Mesendoderm (in vitro differentiated cells): ENCODE measurements around the gene CYBA.

Experiments used
- DNase-seq: peaks from one replicate; pipeline ENCODE4 v3.0.0; 2013
- H2AK5ac ChIP-seq: 2 replicates; pipeline ENCODE4 v1.6.1; 2013; ENCODE audit warnings: low read length, inconsistent platforms
- H2BK120ac ChIP-seq: 2 replicates; pipeline ENCODE4 v1.6.1; 2013; ENCODE audit warnings: low read depth, mild to moderate bottlenecking, low read length, moderate library complexity, mixed read lengths
- H2BK15ac ChIP-seq: replicated peaks from 2 replicates; pipeline ENCODE4 v1.6.1; 2013; ENCODE audit warnings: low read depth, mild to moderate bottlenecking, moderate library complexity
- H2BK5ac ChIP-seq: 2 replicates; pipeline ENCODE4 v1.6.1; 2013; ENCODE audit warnings: low read length, inconsistent platforms
- H3K18ac ChIP-seq: 2 replicates; pipeline ENCODE4 v1.6.1; 2013; ENCODE audit warnings: mild to moderate bottlenecking, low read length, mixed read lengths
- H3K23ac ChIP-seq: one replicate; pipeline ENCODE4 v1.6.1; 2013; ENCODE audit warnings: low read length
- H3K27ac ChIP-seq: 2 replicates; pipeline ENCODE4 v1.5.1; 2013; ENCODE audit warnings: low read depth, mild to moderate bottlenecking, inconsistent platforms, low read length, moderate library complexity
- H3K27me3 ChIP-seq: 2 replicates; pipeline ENCODE4 v1.6.1; 2013; ENCODE audit warnings: low read length, control low read depth, mild to moderate bottlenecking, inconsistent platforms; ENCODE audit not compliant: insufficient read depth, poor library complexity
- H3K36me3 ChIP-seq: 2 replicates; pipeline ENCODE4 v1.6.1; 2013; ENCODE audit warnings: low read length, inconsistent platforms; ENCODE audit not compliant: control insufficient read depth, insufficient read depth
- H3K4ac ChIP-seq: one replicate; pipeline ENCODE4 v1.6.1; 2013; ENCODE audit warnings: low read depth, mild to moderate bottlenecking, low read length, moderate library complexity
- H3K4me1 ChIP-seq: 2 replicates; pipeline ENCODE4 v1.6.1; 2013; ENCODE audit warnings: low read depth, low read length, inconsistent platforms; ENCODE audit not compliant: control insufficient read depth
- H3K4me2 ChIP-seq: 2 replicates; pipeline ENCODE4 v1.6.1; 2013; ENCODE audit warnings: low read length
- H3K4me3 ChIP-seq: 2 replicates; pipeline ENCODE4 v1.5.1; 2013; ENCODE audit warnings: mild to moderate bottlenecking, low read length
- H3K56ac ChIP-seq: one replicate; pipeline ENCODE4 v1.6.1; 2013; ENCODE audit warnings: low read length
- H3K79me1 ChIP-seq: 2 replicates; pipeline ENCODE4 v1.6.1; 2013; ENCODE audit warnings: low read length, inconsistent platforms
- H3K79me2 ChIP-seq: 2 replicates; pipeline ENCODE4 v1.6.1; 2013; ENCODE audit warnings: mild to moderate bottlenecking, low read length; ENCODE audit not compliant: control insufficient read depth, insufficient read depth
- H3K9ac ChIP-seq: 2 replicates; pipeline ENCODE4 v1.6.1; 2013; ENCODE audit warnings: low read length, inconsistent platforms
- H4K5ac ChIP-seq: one replicate; pipeline ENCODE4 v1.6.1; 2013; ENCODE audit warnings: low read length
- H4K8ac ChIP-seq: one replicate; pipeline ENCODE4 v1.6.1; 2013; ENCODE audit warnings: low read depth, mild to moderate bottlenecking, control low read depth, low read length, moderate library complexity
- WGBS: extraction: QIAGEN DNeasy Blood & Tissue Kit; methylation state at CpG from one replicate; pipeline ENCODE4 v1.1.7; 2013; ENCODE audit warnings: low lambda C conversion rate, missing lambda C conversion rate; ENCODE audit not compliant: insufficient coverage; ENCODE audit errors: extremely low coverage; 5-methylcytosine and 5-hydroxymethylcytosine counted together

The CYBA gene

DNA sequence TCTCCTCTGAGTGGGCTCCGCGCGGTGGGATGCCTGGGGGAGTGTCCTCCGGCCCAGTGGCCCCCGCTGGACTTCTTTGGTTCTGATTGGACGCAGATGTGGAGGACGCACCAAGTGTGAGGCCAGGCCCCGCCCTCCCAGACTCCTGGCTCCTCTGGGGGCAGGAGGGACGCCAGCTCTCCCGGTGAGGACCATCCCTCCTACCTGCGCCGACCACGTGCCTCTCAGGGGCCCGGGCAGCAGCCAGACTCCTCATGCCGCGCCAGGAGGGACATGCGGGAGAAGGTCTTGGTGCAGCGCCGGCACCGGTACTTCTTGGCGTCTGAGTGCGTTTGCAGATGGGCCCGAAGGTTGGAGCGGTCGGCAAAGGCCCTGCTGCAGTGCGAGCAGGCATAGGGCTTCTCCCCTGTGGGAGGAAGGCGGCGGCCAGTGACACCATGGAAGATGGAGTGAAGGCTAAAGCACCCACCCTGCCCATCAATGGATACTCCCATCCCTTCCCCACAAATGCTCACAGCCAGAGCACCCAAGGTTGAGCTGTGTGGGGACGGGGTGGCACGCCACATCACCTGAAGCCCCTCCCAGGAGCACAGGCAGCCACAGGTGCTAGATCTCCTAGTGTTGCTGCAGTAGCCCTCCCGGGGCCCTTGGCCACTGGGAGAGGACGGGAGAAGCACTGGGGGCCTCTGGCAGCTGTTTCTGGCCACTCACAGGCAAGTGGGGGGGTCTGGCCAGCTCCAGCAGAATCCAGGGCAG is 27.5 kb upstream of the CYBA start:
- WGBS, result no CpG with 5 or more reads among the region's 32 CpGs
- DNase-seq, result no peak
- H3K36me3 ChIP-seq, result no peaks in the 10 kb centered on the region
- no peak overlapping the region for H2BK120ac ChIP-seq
- H2AK5ac ChIP-seq, result no peak overlapping the region
- no peak overlapping the region for H3K4ac ChIP-seq
- no peak overlapping the region for H2BK15ac ChIP-seq
- H3K23ac ChIP-seq, result no peak overlapping the region
- H3K4me2 ChIP-seq, result no peak overlapping the region
- no peaks in the 10 kb centered on the region for H3K79me1 ChIP-seq
- H3K9ac ChIP-seq, result no peak overlapping the region
- H4K8ac ChIP-seq, result no peak overlapping the region
- no peaks in the 10 kb centered on the region for H3K27me3 ChIP-seq
- H3K56ac ChIP-seq, result no peak overlapping the region
- no peaks in the 10 kb centered on the region for H3K4me1 ChIP-seq
- no peak overlapping the region for H3K27ac ChIP-seq
- H3K79me2 ChIP-seq, result no peaks in the 10 kb centered on the region
- H2BK5ac ChIP-seq, result no peak overlapping the region
- H4K5ac ChIP-seq, result no peak overlapping the region
- no peak overlapping the region for H3K18ac ChIP-seq
- H3K4me3 ChIP-seq, result no peak overlapping the region

DNA sequence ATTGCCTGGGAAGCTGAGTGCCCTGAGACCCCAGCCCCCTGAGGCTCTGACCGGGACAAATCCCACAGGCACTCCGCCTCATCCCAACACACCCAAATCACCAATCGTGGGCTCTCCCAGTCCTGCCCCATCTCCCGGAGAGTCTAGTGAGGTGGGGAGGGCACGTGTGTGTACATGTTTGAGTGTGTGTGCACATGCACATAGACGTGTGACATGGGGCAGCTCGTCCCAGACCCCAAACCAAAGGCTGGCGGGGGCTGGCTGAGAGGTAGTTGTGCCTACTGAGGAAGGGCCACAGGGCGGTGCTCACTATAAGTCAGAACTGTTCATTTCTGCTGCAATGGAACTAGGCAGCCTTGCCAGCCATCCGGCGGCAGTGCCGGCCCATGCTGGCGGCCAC is 26.9 kb upstream of the CYBA start:
- DNase-seq, result no peak
- Histone ChIP-seq H3K4me3 (no peak overlapping the region), H2BK15ac (no peak overlapping the region)

DNA sequence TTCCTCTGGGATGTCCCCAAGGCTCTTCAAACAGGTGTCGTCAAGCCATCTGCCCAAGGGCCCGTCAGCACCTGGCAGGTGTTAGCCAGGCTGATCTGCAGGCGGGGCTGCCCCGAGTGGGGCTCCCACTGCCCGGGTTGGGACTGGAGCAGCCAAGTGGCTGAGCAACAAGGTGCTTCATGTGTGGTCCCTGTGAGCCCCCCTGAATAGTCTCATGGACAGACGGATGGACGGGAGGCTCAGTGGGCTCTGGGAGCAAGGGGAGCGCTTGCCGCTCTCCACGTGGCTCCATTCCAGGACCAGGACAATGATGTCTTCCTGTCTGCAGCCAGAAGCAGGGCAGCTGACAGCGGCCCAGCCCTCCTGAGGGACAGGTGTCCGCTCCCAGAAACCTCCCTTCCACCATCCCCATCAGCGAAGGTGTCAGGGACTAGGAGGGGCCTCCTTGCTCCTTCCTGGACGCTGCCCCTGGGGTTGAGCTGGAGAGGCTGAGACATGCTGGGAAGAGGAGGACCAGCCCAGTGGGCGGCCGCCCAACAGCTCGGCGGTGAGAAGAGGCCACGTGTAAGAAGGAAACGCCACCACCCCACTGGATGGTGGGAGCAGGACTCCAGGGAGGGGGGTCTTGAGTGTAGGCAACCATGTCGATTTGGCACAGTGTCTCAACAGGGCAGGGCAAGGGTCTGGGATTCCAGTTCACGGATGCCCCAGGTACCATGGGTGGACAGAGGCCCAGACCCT is 25.8 kb upstream of the CYBA start:
- no peaks in the 10 kb centered on the region for H3K79me2 ChIP-seq
- no peak overlapping the region for H4K5ac ChIP-seq
- H3K79me1 ChIP-seq, result no peaks in the 10 kb centered on the region
- H4K8ac ChIP-seq, result no peak overlapping the region
- no peak overlapping the region for H3K27ac ChIP-seq
- H3K27me3 ChIP-seq, result no peaks in the 10 kb centered on the region
- H3K4me2 ChIP-seq, result no peak overlapping the region
- H3K9ac ChIP-seq, result no peak overlapping the region
- no peak for DNase-seq
- no peak overlapping the region for H3K4ac ChIP-seq
- no peaks in the 10 kb centered on the region for H3K4me1 ChIP-seq
- no peak overlapping the region for H3K56ac ChIP-seq
- H2BK15ac ChIP-seq, result no peak overlapping the region
- no peak overlapping the region for H2AK5ac ChIP-seq
- no peak overlapping the region for H2BK5ac ChIP-seq
- H3K18ac ChIP-seq, result no peak overlapping the region
- no peak overlapping the region for H2BK120ac ChIP-seq
- H3K36me3 ChIP-seq, result no peaks in the 10 kb centered on the region
- no peak overlapping the region for H3K23ac ChIP-seq
- WGBS, result no CpG with 5 or more reads among the region's 22 CpGs
- H3K4me3 ChIP-seq, result no peak overlapping the region

More for the DNA sequence above, 26.9 kb upstream of the CYBA start:
- H3K79me1 ChIP-seq, result no peaks in the 10 kb centered on the region
- no peak overlapping the region for H3K23ac ChIP-seq
- no peaks in the 10 kb centered on the region for H3K27me3 ChIP-seq
- H3K79me2 ChIP-seq, result no peaks in the 10 kb centered on the region
- no peaks in the 10 kb centered on the region for H3K4me1 ChIP-seq
- H4K8ac ChIP-seq, result no peak overlapping the region
- no peak overlapping the region for H3K56ac ChIP-seq
- H3K4ac ChIP-seq, result no peak overlapping the region
- H3K18ac ChIP-seq, result no peak overlapping the region
- WGBS, result no CpG with 5 or more reads among the region's 13 CpGs
- H2BK5ac ChIP-seq, result no peak overlapping the region
- no peak overlapping the region for H3K9ac ChIP-seq
- no peak overlapping the region for H3K4me2 ChIP-seq
- H2BK120ac ChIP-seq, result no peak overlapping the region
- H2AK5ac ChIP-seq, result no peak overlapping the region
- H3K27ac ChIP-seq, result no peak overlapping the region
- no peaks in the 10 kb centered on the region for H3K36me3 ChIP-seq
- no peak overlapping the region for H4K5ac ChIP-seq

DNA sequence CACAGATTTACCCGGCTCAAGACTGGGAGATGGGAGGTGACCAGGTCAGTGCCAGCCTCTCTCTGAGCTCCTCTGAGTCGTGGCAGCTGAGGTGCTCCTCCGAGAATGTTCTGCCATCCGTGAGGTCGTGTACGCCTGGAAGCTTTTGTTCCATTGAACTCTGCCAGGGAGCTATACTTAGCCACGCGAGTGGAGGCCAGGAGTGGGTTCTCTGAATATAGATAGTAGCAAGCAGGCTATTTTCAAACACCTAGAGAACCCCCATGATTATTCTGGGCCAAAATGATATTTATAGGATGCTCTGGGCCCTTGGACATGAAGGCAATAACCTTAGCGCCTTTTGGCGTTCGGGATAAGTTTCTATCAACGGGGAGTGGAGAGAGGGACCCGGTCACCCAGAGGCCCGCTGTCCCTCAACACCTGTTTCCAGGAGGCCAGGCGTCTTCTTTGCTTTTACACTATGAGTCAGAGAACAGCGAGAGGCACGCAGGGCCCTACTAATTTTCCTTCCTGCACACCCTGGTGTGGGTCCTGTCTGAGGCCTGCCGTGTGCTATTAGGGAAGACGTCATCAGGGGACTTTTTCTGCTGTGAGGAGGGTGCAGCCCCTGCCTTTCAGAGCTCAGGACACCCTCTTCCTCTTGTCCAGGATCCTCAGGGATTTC is 23.0 kb upstream of the CYBA start:
- Histone ChIP-seq H2BK15ac (no peak overlapping the region), H4K5ac (no peak overlapping the region), H4K8ac (no peak overlapping the region), H3K27me3 (no peaks in the 10 kb centered on the region), H3K4me2 (no peak overlapping the region), H3K4me3 (no peak overlapping the region), H3K23ac (no peak overlapping the region), H3K79me1 (no peaks in the 10 kb centered on the region), H2BK5ac (no peak overlapping the region), H3K4me1 (no peaks in the 10 kb centered on the region), H2BK120ac (no peak overlapping the region), H3K36me3 (no peaks in the 10 kb centered on the region), H3K4ac (no peak overlapping the region), H3K79me2 (no peaks in the 10 kb centered on the region), H3K27ac (no peak overlapping the region), H3K9ac (no peak overlapping the region), H3K18ac (no peak overlapping the region), H2AK5ac (no peak overlapping the region), H3K56ac (no peak overlapping the region)
- WGBS, result no CpG with 5 or more reads among the region's 19 CpGs
- DNase-seq, result no peak

DNA sequence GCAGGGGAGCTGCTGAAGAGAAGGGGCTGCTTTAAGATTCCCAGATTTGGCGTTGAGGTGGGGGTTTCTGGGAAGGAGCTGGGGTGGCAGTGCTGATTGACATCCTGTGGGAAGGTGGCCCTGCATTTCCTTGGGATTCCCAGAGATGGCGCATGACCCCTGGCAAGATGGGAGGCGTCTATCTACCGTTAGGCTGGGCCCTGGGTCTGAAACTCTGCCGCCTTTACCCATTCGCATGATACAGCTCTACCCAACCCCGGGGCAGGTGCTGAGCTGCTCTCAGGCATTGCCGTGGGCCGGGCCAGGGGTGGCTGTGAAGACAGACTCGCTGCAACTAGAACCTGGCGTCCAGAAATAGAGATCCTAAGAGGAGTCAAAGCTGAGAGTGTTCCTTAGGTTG is 21.9 kb upstream of the CYBA start:
- no peaks in the 10 kb centered on the region for H3K79me1 ChIP-seq
- no peak overlapping the region for H2BK5ac ChIP-seq
- no peak overlapping the region for H2AK5ac ChIP-seq
- no peak overlapping the region for H3K18ac ChIP-seq
- H3K79me2 ChIP-seq, result no peaks in the 10 kb centered on the region
- H2BK120ac ChIP-seq, result no peak overlapping the region
- peak; percentile 73 for DNase-seq
- no peaks in the 10 kb centered on the region for H3K27me3 ChIP-seq
- H2BK15ac ChIP-seq, result no peak overlapping the region
- WGBS, result no CpG with 5 or more reads among the region's 11 CpGs
- no peak overlapping the region for H3K4me3 ChIP-seq
- H3K4ac ChIP-seq, result no peak overlapping the region
- H3K27ac ChIP-seq, result no peak overlapping the region
- H3K4me2 ChIP-seq, result no peak overlapping the region
- no peak overlapping the region for H4K8ac ChIP-seq
- H3K23ac ChIP-seq, result no peak overlapping the region
- no peak overlapping the region for H3K56ac ChIP-seq
- H3K36me3 ChIP-seq, result no peaks in the 10 kb centered on the region
- no peak overlapping the region for H4K5ac ChIP-seq
- no peaks in the 10 kb centered on the region for H3K4me1 ChIP-seq
- no peak overlapping the region for H3K9ac ChIP-seq
